ENCODE results near the gene DIDO1.

DNA sequence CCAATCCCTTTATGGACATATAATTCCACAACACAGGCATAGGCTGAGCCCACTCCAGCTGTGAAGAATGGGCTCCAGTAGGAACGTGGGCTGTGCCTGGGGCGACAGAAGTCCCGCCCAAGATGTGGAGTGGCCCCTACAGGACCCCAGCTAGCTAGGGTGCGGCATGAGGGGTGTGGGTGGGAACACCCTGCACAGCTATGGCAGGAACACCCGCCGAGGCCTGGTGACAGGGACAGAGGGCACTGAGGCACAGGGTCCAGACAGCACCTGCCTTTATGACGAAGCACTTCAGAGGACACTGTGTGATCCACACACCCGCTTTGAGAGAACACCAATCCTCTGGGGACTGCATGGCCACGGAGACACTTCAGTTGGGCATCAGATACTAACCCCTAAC lies 36.4 kb downstream of the DIDO1 start:
- TF ChIP-seq, protein P1, sequence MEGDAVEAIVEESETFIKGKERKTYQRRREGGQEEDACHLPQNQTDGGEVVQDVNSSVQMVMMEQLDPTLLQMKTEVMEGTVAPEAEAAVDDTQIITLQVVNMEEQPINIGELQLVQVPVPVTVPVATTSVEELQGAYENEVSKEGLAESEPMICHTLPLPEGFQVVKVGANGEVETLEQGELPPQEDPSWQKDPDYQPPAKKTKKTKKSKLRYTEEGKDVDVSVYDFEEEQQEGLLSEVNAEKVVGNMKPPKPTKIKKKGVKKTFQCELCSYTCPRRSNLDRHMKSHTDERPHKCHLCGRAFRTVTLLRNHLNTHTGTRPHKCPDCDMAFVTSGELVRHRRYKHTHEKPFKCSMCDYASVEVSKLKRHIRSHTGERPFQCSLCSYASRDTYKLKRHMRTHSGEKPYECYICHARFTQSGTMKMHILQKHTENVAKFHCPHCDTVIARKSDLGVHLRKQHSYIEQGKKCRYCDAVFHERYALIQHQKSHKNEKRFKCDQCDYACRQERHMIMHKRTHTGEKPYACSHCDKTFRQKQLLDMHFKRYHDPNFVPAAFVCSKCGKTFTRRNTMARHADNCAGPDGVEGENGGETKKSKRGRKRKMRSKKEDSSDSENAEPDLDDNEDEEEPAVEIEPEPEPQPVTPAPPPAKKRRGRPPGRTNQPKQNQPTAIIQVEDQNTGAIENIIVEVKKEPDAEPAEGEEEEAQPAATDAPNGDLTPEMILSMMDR (IDR thresholded peaks at IDR 0.05) = no peak
- no peak for TF ChIP-seq POLR2A (IDR thresholded peaks at IDR 0.05)
